NCI-H510A treated with DMSO at 0.1 percent for 48 hours (cell line): ENCODE results near the gene MEGF10.

Source experiments
- DNase-seq: peaks from one replicate; lab custom pipeline; 2025; lab: John Stamatoyannopoulos, UW

Gene MEGF10

GRCh38 chr5:127411381-127411780 is 120.8 kb downstream of the MEGF10 start:
- DNase-seq, result no peak

- DNase-seq, result no peak
Observed at GRCh38 chr5:127412698-127413097, 122.1 kb downstream of the MEGF10 start.

GRCh38 chr5:127415034-127415433 is 124.4 kb downstream of the MEGF10 start:
- no peak for DNase-seq

- no peak for DNase-seq
Observed at GRCh38 chr5:127416906-127417305, 126.3 kb downstream of the MEGF10 start.

GRCh38 chr5:127417528-127417927 is 126.9 kb downstream of the MEGF10 start:
- DNase-seq, result no peak

GRCh38 chr5:127418367-127418766 is 127.8 kb downstream of the MEGF10 start:
- no peak for DNase-seq

- no peak for DNase-seq
Observed at GRCh38 chr5:127418974-127419682, 128.5 kb downstream of the MEGF10 start.

GRCh38 chr5:127419683-127420257 is 129.2 kb downstream of the MEGF10 start:
- DNase-seq, result no peak

- DNase-seq, result no peak
Observed at GRCh38 chr5:127420758-127421157, 130.2 kb downstream of the MEGF10 start.

GRCh38 chr5:127421471-127421870 is 130.9 kb downstream of the MEGF10 start:
- no peak for DNase-seq

- no peak for DNase-seq
Observed at GRCh38 chr5:127423173-127423798, 132.7 kb downstream of the MEGF10 start.

- DNase-seq, result no peak
Observed at GRCh38 chr5:127425037-127425436, 134.4 kb downstream of the MEGF10 start.

- no peak for DNase-seq
Observed at GRCh38 chr5:127425868-127426267, 135.3 kb downstream of the MEGF10 start.

GRCh38 chr5:127426661-127427060 is 136.1 kb downstream of the MEGF10 start:
- no peak for DNase-seq

GRCh38 chr5:127428276-127428675 is 137.7 kb downstream of the MEGF10 start:
- no peak for DNase-seq

GRCh38 chr5:127428748-127429147 is 138.2 kb downstream of the MEGF10 start:
- no peak for DNase-seq

- no peak for DNase-seq
Observed at GRCh38 chr5:127429928-127430327, 139.3 kb downstream of the MEGF10 start.

GRCh38 chr5:127430627-127431026 is 140.0 kb downstream of the MEGF10 start:
- no peak for DNase-seq

GRCh38 chr5:127431977-127432585 is 141.5 kb downstream of the MEGF10 start:
- no peak for DNase-seq

GRCh38 chr5:127433526-127433925 is 142.9 kb downstream of the MEGF10 start:
- DNase-seq, result no peak

GRCh38 chr5:127434588-127434987 is 144.0 kb downstream of the MEGF10 start:
- no peak for DNase-seq

GRCh38 chr5:127435821-127436220 is 145.2 kb downstream of the MEGF10 start:
- no peak for DNase-seq

GRCh38 chr5:127439644-127440043 is 149.0 kb downstream of the MEGF10 start:
- no peak for DNase-seq
